GM19438 (cell line): ENCODE results near the gene RS1.

ENCODE experiments used
- ATAC-seq: cut with Tn5 transposase; IDR thresholded peaks from one replicate; pipeline ENCODE4 v1.9.1; 2021; ENCODE audit warnings: low read depth; ENCODE audit not compliant: unreplicated experiment

The RS1 gene

DNA sequence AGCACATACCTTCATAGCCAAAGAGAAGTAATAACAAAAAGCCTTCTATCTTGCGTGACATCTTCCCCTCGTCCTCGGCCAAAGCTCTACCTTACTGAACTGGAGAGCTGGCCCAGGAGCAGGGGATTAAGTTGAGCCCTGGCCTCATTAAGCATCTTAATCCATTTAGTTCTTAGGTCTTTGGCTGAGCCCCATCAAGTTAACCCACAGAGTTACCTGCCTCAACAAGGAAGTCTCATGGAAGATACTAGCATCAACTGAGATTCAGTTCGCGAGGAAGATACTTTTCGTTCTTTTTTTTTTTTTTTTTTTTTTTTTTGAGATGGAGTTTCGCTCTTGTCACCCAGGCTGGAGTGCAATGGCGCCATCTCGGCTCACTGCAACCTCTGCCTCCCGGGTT is at the start of gene RS1:
TSS of gene RS1 (minus strand) at position 101 of the 400 bp plus-strand sequence. CDS start at position 61, 40 bp downstream.
- no peak for ATAC-seq

DNA sequence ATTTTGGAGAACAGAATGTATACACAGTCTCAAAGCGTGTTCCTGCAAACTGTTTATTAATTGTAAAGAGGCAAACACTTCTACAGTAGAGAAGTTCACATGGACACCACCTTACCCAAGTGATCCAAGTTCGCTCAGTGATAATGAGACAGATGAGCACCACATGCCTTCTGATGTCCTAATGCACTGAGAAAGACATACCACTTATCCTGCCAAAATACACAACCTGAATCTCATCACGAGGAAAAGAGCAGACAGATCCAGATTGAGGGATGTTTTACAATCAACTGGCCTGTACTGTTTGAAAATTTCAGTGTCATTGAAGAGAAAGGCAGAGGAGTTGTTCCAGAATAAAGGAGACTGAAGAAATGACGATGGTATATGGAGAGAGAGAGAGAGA is 47.9 kb upstream of the RS1 start:
- ATAC-seq = no peak

DNA sequence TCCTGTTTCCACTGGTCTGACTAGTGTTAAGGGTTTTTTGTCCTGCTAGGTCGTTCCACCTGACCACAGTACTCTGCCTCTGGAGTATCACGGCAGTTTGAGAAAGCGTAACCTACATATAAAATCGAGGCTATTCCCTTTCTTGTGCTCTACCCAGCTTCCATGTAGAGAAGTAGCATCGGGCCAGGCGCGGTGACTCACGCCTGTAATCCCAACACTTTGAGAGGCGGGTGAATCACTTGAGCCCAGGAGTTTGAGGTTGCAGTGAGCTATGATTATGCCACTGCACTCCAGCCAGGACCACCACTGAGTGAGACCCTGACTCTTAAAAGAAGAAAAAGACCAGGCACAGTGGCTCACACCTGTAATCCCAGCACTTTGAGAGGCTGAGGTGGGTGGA is 43.0 kb upstream of the RS1 start:
- no peak for ATAC-seq

DNA sequence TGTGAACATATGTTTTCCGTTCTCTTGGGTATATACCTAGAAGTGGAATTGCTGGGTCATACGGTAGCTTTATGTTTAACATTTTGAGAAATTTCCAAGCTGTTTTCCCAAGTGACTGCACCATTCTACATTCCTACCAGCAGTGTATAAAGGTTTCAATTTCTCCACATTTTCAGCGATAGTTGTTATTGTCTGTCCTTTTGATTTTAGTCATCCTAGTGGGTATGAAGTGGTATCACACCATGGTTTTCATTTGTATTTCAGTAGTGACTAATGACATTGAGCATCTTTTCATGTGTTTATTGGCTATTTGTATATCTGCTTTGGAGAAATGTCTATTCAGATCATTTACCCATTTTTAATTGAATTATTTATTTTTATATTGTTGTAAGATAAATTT is 37.9 kb upstream of the RS1 start:
- no peak for ATAC-seq

DNA sequence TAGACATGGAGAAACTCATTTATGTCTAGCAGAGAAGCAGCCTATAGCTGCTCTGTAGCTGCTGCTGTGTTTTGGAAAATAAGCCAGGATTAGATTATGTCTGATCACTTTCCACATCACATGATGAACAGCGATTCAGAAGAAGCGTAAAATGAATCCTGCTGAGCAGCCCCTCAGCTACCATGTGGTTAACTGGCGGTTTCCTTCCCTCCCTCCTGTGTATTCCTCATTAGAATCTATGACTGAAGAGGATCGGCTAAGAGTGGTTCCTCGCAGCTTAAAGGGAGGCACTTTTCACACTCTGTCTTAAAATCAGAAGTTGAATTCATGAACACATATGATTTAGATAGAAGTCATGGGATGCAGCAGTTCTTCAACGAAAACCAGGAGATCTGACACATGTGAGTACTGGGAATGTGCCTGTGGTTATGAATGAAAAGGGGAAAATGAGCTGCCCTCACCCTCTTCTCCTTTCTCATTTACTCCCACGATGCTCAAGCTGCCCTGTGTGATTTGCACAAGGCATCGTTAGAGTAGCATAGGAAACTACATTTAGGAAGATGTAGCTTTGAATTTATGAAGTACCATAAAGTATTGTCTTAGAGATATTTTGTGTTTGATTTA is 35.6 kb upstream of the RS1 start, which contains the start of gene PPEF1:
TSS of gene PPEF1 (plus strand) at position 220 of the 624 bp plus-strand sequence. CDS start at position 356, 136 bp downstream.
- ATAC-seq = no peak

DNA sequence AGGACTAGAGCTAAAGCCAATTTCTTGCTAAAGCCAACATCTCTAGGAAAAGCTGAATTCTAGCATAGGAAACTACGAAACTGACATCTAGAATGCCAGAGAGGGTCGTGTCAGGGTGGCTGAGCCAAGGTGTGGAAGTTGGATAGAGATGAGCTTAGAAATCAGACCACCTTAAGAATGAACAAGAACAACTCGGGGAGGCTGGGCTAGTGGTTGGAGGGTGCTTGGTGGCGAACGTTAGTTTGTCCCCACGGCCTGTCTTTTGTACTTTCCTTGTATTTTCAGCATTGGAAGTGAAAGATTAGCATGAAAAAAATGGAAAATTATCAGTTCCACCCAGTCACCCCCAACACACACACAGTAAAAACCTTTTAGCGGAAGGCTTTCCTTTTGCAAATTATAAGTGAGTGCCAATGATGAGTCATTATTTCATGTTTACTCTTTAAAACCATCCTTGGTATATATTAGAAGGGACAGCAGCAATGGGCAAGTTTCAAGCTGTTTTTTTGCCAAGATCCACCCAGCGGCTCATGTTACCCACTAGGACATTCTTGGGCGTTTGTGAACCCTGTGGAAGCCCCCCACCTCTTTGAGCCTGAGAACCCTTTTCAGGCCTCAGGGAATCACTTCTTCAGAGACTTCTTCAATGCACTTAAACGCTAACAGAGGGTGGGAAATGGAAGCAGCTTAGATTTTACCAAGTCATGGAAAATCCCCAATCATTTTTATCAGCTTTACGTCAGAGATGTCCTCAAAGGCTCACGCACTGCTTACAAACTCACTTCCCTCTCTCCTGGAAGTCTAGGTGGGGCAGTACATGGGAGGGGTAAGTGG is 30.7 kb upstream of the RS1 start:
- no peak for ATAC-seq

DNA sequence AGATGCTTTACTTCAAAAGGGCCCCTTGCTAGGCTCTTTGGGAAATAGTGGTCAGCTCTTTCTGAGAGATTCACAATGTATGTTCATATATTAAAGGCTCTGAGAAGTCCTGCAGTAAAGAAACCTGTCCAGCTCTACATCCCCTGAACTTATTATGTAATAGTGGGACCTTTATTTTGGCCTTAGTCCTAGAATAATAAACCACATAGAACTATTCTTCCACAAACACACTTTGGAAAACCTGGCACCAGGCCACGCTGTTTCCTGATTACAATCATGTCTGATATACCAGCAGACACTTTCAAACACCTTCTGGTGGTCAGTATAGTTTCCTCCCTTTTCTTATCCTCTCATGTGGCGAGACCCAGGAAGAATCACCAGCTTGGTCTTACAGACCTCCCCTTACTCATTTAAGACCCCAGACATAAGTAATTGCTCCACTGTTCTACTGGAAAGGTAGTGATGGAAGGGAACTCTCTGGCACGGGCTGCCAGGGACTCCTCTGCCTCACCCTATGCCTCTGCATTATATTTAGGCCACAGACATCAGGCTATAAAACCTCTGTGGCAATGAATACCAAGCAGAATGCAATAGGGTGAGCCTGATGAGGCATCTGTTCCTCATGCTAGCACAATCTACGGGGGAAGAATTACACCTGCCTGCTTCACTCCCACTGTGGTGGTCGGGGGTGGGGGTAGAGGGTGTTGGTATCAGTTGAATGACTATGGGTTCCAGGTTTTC is 29.9 kb upstream of the RS1 start:
- ATAC-seq = no peak

DNA sequence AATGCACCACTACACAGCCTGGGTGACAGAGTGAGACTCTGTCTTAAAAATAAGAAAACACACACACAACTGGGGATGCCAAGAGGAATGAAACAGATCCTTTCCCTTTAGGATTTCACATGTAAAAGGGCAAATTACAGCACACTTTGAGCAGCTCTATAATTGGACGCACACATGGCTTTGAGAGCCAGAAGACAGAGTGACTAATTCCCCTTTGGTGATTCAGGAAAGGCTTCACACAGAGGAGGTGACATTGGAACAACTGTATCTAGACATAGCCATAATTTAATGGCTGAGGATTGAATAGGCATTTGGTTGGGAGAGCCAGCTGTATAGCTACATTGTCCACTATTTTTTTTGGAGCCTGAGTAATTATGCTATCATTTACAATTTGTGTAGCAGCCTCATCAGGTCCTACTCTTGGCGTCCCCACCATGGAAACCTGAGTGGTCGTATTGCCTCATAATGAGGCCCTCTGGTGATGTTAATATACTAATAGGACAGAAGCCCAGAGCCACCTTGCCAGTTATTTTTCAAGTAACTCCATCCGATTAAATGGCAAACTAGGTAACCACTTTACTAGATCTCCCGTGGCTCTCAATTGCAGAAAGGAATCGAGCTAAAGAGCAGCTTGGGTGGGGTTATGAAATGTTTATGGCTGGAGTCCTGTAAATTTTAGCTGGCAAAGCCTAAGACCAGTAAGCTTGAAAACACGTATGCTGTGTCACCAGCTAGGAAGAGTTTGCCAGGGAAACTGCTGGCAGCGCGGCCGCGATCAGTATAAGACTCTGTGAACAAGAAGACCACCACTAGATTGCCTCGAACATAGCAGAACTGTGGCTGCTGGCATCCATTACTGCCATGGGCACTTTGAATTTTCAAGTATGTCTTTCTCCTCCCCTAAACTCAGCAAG is 27.1 kb upstream of the RS1 start:
- ATAC-seq = no peak

DNA sequence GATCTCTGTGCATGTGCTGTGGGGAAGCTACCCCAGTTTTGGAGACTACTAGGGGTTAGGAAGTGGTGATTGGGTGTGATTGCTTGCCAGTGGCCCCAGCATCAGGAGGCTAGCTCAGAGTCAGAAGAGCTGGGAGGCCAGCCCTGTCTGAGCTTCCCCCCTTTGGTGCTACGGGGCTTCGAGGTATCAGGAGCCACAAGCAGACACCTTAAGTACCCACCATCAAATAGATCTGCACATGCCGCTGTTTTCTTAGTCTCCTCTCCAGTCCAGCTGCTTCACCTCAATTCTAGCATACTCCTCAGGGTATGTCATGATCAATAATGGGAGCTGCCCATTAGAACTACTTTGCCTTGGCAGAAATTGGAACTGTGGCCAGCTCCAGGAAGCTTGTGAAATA is 24.7 kb upstream of the RS1 start:
- no peak for ATAC-seq

DNA sequence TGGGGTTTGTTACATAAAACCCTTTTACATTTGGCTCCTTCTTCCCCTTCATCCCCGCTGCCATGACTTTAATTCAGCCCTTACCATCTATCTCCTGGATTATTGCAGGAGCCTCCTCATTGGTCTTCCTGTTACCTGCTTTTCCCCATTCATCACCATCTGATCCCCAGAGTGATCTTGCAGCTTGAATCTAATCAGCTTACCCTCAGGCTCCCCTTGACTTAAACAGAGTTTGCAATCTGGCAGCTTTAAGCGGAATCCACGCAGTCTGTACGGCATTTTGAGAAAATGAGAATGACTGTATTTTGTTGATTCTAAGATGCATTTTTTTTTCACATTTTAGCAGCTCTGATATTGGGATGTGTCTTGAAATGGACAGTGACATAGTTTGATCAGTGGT is 20.6 kb upstream of the RS1 start:
- no peak for ATAC-seq

DNA sequence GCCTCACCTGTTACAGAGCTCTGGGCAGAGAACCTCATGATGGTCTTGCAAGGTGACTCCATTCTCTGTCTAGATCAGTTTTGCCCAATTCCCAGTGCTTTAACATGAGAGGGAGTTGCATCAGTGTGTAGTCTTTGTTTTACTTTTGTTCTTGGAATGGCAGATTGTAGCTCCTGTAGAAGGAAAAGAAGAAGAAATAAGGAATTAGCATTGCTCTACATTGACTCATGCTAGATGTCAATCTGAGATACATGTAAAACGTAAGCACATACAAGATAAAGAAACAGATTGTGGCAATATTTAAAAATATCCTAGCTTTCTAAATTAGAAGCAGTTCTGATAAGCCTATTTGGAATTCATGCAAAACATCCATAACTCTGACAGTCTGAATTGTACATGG is 19.5 kb upstream of the RS1 start:
- ATAC-seq = no peak

DNA sequence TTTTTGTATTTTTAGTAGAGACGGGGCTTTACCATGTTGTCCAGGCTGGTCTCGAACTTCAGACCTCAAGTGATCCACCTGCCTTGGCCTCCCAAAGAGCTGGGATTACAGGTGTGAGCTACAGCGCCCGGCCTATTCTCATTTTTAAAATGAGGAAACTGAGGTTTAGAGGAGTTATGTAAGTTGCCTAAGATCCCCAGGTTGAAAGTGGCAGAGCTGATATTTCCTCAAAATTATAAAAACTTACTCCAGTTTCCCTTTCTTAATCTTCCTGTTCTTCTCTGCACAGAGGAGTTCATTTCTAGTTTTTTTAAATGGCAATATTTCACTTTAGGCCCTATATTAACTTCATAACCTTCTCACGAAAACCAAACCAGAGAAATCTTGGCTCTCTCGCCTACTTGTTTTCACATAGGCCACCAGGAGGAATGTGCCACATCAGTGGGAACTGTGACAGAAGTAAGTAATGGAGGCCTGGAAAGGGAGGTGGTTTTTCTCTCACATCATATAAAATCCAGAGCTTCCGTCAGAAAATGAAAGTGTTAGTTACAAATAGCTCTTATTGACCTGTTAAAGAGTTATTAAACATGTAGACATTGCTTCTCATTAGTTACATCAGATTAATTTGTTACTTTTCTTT is 16.1 kb upstream of the RS1 start:
- no peak for ATAC-seq

DNA sequence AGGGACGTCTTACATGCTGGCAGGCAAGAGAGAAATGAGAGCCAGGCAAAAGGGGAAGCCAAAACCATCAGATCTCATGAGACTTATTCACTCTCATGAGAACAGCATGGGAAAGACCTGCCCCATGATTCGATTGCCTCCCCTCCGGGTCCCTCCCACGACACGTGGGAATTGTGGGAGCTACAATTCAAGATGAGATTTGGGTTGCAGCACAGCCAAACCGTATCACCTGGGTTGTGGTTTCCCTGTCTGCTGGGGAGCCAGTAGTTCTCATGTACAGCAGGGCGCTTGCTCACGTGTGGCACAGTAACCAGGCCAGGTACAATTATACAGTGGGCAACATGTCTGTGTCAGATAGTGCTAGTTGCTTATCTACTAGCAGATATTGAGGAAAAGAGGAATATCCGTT is 11.1 kb upstream of the RS1 start:
- ATAC-seq = no peak

DNA sequence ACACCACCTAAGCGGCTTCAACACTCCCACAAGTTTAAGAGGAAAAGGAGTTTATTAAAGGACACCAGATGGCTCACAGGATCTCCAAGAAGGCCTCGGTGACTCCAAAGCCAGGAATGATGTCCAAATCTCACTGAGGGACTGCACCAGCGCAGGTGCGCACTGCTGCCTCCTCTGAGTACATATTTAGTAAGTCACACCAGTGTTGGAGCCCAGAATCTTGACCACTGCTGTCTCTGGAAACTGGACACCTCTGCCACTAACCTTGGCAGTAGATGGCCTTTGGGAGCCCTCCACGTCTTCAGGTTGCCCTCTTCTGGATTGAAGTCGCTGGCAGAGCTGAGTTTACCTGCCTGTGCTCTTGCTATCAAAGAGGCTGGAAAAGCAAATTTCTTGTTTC is 10.1 kb upstream of the RS1 start:
- no peak for ATAC-seq

DNA sequence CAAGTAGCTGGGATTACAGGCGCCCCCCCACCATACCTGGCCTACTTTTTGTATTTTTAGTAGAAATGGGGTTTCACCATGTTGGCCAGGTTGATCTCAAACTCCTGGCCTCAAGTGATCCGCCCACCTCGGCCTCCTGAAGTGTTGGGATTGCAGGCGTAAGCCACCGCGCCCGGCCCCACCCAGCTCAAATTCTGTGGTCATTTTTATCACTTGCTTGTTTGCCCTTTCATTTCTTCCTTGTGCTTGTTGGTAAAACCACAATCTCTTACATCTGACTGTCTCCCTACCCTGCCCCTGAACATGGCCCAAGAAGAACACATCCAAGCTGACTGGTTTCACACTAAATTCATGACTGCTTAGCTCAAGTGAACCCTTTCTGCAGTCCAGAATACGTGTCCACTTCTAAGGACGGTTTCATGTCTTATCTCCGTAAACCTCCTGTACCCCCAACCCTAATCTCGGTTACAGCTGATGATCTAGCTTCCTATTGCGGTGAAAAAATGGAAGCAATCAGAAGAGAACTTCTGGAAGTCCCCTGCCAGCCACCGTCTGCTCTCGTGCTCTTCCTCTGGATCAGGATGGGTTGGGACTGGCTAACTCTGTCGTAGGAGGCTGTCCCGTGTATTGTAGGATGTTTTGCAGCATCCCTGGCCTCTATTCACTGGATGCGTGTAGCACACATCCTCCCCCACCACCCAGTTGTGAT is 5.4 kb upstream of the RS1 start:
- ATAC-seq = no peak

DNA sequence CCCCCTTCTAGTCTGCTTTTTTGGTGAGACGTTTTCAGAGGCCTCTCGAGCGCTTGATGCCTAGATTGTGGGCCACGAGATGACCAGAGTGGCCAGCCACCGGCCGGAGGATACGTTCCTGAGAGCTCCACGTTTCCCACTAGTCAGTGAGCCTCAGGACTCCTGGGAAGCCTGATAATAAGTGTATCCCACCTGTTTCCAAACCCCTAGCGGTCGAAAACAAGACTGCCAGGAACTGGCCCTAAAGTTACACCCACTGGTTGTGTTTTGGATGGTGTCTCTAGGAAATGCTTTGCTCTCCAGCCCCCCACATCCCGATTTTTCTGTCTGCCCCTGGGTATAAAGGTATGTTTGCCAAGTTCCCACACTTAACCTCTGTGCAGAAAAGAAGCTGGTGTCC is 4.6 kb upstream of the RS1 start:
- no peak for ATAC-seq

DNA sequence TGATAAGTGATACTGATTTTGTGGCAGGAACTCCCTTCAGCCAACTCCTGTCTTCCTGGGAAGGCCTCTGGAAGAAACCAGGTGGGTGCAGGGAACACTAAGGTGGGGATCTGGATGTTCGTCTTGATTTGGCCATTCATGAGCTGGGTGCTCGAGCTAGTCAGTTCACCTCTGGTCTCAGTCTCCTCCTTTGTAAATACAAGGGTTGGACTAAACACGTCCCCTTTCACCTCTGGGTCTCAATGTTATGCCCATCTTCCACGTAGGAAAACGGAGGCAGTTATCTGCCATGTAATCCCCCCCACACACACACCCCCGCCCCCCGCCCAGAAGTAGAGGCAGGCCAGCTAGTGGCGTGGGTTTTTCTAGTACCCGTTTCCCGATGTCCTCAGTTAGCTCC is 4.1 kb upstream of the RS1 start:
- no peak for ATAC-seq

DNA sequence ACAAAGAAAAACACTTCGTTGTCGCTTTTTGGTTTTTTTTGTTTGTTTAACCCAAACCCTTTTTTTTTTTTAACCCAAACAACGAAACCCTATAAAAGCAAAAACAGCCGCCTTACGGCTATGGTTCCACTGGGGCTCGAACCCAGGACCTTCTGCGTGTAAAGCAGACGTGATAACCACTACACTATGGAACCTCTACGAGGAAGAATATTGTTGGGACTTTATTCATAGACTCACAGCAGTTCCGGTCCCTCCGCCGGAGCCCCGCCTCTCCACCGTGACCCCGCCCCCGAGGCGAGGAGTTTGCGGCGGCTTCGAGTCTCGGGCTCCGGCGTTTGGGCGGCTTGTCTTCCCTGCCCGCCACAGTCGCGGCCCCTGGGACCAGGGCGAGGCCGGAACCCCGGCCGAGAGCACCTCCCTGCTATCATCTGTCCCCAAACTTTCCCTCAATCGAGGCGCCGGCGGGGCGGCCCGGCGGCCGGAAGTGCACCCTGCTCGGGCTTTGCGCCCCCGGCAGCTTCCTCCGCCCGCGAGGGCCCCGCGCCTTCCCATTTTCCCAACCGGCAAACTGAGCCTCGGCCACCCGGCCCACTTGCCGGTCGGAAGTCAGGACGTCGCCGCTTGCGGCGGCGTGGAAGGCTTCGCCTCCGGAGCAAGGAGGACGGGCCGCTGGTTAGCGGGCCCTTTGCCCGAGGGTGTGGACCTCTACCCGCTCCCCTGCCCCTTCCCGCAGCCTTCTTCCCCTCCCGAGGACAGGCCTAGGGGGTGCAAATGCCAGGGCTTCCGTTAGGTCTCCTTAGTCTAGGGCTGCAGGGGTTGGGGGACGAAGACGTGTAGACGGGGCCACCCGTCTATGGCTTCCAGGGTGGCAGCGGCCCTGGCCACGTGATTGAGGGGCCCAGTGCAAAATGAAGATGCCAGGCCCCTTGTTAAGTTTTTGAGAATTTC is 3.2 kb upstream of the RS1 start:
- peak; percentile 81 for ATAC-seq
